ENCODE measurements around the gene LUZP1. TPM values are rescaled to one million over a fixed set of nuclear protein-coding genes. Genes with fewer than 3 reads are reported as not detected.

LUZP1 gene
- total RNA-seq, 1 experiment from 2014 or later = 22.4 TPM

DNA sequence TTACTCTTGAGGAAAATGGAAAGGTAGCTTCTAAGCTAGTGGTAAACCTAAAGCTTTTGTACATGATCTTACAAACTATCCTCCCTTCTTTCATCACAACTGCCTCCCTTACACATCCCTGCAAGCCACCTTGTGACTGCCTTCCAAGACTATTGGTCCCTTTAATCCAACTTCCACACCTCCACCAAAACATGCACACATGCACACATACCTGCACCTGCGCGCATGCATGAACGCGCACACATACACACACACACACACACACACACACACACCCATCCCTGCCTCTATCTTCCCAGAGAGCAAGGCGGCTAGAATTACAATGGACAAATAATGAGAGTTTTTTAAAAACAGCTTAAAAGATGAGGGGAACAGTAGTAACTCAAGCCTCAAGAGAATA is 58.3 kb downstream of the LUZP1 start:
- Histone ChIP-seq H3K36me3 (ENCODE audit: control insufficient read depth in 1 of 2, insufficient read depth in 2 of 2, low read length in 2 of 2) (peaks cover 0 to 9% of the 10 kb centered on the region in 2 experiments; a peak in 2 of 4 replicates), H3K27ac (ENCODE audit: low read depth, low read length) (no peak overlapping the region), H4K20me1 (ENCODE audit: insufficient read depth) (no peaks in the 10 kb centered on the region), H3K9me3 (ENCODE audit: control insufficient read depth in 1 of 2, insufficient read depth in 1 of 2, low read depth in 1 of 2, low read length in 2 of 2) (no peaks in the 10 kb centered on the region), H2AFZ (ENCODE audit: low read depth, low read length, poor library complexity, severe bottlenecking) (no peak overlapping the region), H3K4me1 (ENCODE audit: control insufficient read depth in 1 of 2, insufficient read depth in 2 of 2, low read length in 2 of 2) (peaks cover 26 to 53% of the 10 kb centered on the region in 2 experiments), H3K4me2 (ENCODE audit: low read length) (peak overlapping the region; percentile 65), H3K27me3 (ENCODE audit: insufficient read depth, low read length) (no peaks in the 10 kb centered on the region), H3K4me3 (replicated peaks in 1 of 2; ENCODE audit: low read depth in 1 of 2, low read length in 2 of 2) (no peak overlapping the region), H3K9me2 (ENCODE audit: insufficient read depth) (no peaks in the 10 kb centered on the region), H3K79me2 (ENCODE audit: insufficient read depth, low read length) (peaks cover 37% of the 10 kb centered on the region; the same call in 1 of the 2 replicates), H3K9ac (ENCODE audit: low read length) (no peak overlapping the region)
- intact Hi-C loops (cut with micrococcal nuclease) = no loop called here
- ChIA-PET RAD21 (ENCODE audit: low non-redundant PET in 1 of 2, low total read pairs in 2 of 2, uncharacterized antibody in 2 of 2, unreplicated experiment in 2 of 2) (interaction anchor here in 1 of 2 experiments (1.0 kb wide), 1 partner anchor 74 kb away, joined by 3 read pairs; no protein-coding TSS in a partner anchor), CTCF (interaction anchor here (0.8 to 1.4 kb wide), 2 partner anchors 11 to 74 kb away, joined by 3 to 6 read pairs; no protein-coding TSS in a partner anchor), POLR2A (interaction anchor here (0.7 kb wide), 1 partner anchor 159 kb away, joined by 3 read pairs; no protein-coding TSS in a partner anchor)
- DNase-seq (ENCODE audit: low read depth, low spot score) (no peak), ATAC-seq (peak; percentile 9; the same call in 1 of the 2 replicates)
- TF ChIP-seq, protein P1, sequence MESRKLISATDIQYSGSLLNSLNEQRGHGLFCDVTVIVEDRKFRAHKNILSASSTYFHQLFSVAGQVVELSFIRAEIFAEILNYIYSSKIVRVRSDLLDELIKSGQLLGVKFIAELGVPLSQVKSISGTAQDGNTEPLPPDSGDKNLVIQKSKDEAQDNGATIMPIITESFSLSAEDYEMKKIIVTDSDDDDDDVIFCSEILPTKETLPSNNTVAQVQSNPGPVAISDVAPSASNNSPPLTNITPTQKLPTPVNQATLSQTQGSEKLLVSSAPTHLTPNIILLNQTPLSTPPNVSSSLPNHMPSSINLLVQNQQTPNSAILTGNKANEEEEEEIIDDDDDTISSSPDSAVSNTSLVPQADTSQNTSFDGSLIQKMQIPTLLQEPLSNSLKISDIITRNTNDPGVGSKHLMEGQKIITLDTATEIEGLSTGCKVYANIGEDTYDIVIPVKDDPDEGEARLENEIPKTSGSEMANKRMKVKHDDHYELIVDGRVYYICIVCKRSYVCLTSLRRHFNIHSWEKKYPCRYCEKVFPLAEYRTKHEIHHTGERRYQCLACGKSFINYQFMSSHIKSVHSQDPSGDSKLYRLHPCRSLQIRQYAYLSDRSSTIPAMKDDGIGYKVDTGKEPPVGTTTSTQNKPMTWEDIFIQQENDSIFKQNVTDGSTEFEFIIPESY (IDR thresholded peaks at IDR 0.05; ENCODE audit: extremely low read depth, insufficient replicate concordance, low read length) = no peak
- TF ChIP-seq EGR1 (IDR thresholded peaks at IDR 0.05; ENCODE audit: low read depth) (no peak), POLR2AphosphoS5 (IDR thresholded peaks at IDR 0.05; ENCODE audit: low read depth, low read length) (no peak), SIN3A (IDR thresholded peaks at IDR 0.05; ENCODE audit: low read depth) (no peak), SP1 (IDR thresholded peaks at IDR 0.05; ENCODE audit: low read depth) (no peak), REST (IDR thresholded peaks at IDR 0.05; ENCODE audit: low read depth) (no peak), JUND (IDR thresholded peaks at IDR 0.05) (no peak), YY1 (IDR thresholded peaks at IDR 0.05; ENCODE audit: extremely low read depth, insufficient replicate concordance, low read depth, low read length) (no peak), FOSL1 (IDR thresholded peaks at IDR 0.05; ENCODE audit: low read depth) (no peak), ELF1 (IDR thresholded peaks at IDR 0.05; ENCODE audit: borderline replicate concordance, low read depth) (no peak)
- TF ChIP-seq, protein P2, sequence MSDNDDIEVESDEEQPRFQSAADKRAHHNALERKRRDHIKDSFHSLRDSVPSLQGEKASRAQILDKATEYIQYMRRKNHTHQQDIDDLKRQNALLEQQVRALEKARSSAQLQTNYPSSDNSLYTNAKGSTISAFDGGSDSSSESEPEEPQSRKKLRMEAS (IDR thresholded peaks at IDR 0.05) = no peak
- TF ChIP-seq, protein P3, sequence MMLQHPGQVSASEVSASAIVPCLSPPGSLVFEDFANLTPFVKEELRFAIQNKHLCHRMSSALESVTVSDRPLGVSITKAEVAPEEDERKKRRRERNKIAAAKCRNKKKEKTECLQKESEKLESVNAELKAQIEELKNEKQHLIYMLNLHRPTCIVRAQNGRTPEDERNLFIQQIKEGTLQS (IDR thresholded peaks at IDR 0.05) = no peak
- no TSS peak for BruUV-seq (replicated peaks)
